Measurements from ENCODE around the gene MSI2. TPM values are rescaled to one million over a fixed set of nuclear protein-coding genes. Genes with fewer than 3 reads are reported as not detected.

MSI2 gene
- total RNA-seq, 1 donor from 2014 or later, result 21.1 TPM

DNA sequence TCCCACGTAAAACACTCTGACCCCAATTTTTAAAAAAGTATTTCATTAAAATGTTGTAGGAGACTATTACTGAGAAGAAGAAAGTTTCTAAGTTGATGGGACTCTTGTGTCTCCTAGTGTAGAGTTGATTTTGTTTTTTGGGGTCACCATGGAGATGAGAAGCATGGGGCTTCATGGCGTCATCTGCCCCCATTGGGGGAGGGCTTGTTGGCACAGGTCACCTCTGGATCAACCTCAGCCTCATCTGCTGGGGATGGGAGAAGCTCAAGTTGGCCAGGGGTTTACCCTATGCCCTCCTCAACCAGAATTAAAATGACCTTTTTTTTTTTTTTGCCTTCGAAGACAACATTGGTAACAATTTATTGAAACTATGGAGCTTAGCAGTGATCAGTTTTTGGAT, 28.3 kb downstream of the MSI2 start:
- TF ChIP-seq, protein P1, sequence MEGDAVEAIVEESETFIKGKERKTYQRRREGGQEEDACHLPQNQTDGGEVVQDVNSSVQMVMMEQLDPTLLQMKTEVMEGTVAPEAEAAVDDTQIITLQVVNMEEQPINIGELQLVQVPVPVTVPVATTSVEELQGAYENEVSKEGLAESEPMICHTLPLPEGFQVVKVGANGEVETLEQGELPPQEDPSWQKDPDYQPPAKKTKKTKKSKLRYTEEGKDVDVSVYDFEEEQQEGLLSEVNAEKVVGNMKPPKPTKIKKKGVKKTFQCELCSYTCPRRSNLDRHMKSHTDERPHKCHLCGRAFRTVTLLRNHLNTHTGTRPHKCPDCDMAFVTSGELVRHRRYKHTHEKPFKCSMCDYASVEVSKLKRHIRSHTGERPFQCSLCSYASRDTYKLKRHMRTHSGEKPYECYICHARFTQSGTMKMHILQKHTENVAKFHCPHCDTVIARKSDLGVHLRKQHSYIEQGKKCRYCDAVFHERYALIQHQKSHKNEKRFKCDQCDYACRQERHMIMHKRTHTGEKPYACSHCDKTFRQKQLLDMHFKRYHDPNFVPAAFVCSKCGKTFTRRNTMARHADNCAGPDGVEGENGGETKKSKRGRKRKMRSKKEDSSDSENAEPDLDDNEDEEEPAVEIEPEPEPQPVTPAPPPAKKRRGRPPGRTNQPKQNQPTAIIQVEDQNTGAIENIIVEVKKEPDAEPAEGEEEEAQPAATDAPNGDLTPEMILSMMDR (IDR thresholded peaks at IDR 0.05; ENCODE audit: insufficient read depth, low read length, severe bottlenecking), result no peak
- Histone ChIP-seq H3K36me3 (ENCODE audit: control insufficient read depth, insufficient read depth, low read length) (peaks cover 3% of the 10 kb centered on the region), H3K27me3 (ENCODE audit: control insufficient read depth, insufficient read depth, low read length) (no peaks in the 10 kb centered on the region), H3K4me3 (ENCODE audit: low read depth, low read length) (no peak overlapping the region)
- DNase-seq (ENCODE audit: low read depth) (no peak), FAIRE-seq (no peak)

GRCh38 chr17:57284984-57285646, 28.8 kb downstream of the MSI2 start:
- DNase-seq (ENCODE audit: low read depth), result no peak
- H3K4me3 ChIP-seq (ENCODE audit: low read depth, low read length), result no peak overlapping the region
- H3K36me3 ChIP-seq (ENCODE audit: control insufficient read depth, insufficient read depth, low read length), result peaks cover 3% of the 10 kb centered on the region
- H3K27me3 ChIP-seq (ENCODE audit: control insufficient read depth, insufficient read depth, low read length), result no peaks in the 10 kb centered on the region
- FAIRE-seq, result no peak
- TF ChIP-seq, protein P1 (IDR thresholded peaks at IDR 0.05; ENCODE audit: insufficient read depth, low read length, severe bottlenecking), result no peak

DNA sequence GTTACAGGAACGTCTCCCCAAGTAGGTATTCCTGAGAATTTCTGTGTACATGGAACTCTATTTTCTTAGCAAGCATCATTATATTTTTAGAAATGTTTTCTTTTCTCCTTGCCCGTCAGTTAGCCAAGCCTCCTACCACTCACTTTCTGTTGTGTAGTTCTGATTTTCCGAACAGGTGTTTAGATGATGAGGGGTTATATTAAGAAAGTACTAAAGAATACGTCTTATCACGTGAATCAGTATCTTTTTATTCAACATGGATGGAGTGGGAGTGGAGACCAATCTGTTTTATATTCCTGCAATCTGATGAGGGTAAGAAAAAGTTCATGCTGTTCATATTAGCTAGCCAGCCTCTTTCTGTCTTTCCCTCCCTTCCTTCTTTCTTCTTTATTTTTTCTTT, 29.4 kb downstream of the MSI2 start:
- no peaks in the 10 kb centered on the region for H3K27me3 ChIP-seq (ENCODE audit: control insufficient read depth, insufficient read depth, low read length)
- no peak overlapping the region for H3K4me3 ChIP-seq (ENCODE audit: low read depth, low read length)
- peaks cover 3% of the 10 kb centered on the region for H3K36me3 ChIP-seq (ENCODE audit: control insufficient read depth, insufficient read depth, low read length)
- DNase-seq (ENCODE audit: low read depth), result no peak
- TF ChIP-seq, protein P1 (IDR thresholded peaks at IDR 0.05; ENCODE audit: insufficient read depth, low read length, severe bottlenecking), result no peak
- FAIRE-seq, result no peak

DNA sequence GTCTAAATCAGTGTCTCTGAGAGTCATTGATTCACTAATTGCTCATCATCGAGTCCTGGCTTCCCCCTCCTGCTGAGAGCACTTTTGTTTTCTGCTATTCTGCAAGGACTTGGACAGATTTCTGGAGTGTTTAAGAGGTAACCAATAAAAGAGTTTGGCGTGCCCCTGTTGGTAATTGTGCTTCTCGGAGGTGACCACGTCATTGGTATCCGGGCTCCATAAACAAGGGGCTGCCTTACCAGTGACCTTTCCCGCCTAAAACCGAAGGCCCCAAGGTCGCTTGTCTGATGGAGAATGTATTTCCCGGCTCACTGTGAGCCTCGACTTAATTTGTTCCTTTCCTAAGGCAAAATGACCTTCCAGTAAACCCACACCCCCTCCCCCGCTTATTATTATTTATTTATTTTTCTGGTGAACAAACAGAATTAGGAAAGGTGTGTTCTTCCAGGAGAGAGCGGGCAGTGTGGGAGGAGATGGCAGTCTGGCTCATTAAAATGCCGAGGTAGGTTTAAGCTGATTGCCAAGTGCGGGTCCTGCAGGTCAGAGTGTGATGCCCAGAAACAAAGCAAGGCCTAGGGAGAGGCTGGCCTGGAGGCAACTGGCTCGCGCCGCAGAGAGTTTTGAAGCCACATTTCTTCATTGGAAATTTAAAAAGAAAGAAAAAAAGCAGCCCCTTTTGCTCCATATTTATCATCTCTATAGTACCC, 30.2 kb downstream of the MSI2 start:
- Histone ChIP-seq H3K27me3 (ENCODE audit: control insufficient read depth, insufficient read depth, low read length) (no peaks in the 10 kb centered on the region), H3K36me3 (ENCODE audit: control insufficient read depth, insufficient read depth, low read length) (peaks cover 3% of the 10 kb centered on the region), H3K4me3 (ENCODE audit: low read depth, low read length) (no peak overlapping the region)
- TF ChIP-seq, protein P1 (IDR thresholded peaks at IDR 0.05; ENCODE audit: insufficient read depth, low read length, severe bottlenecking), result no peak
- DNase-seq (ENCODE audit: low read depth), result no peak
- FAIRE-seq, result no peak

DNA sequence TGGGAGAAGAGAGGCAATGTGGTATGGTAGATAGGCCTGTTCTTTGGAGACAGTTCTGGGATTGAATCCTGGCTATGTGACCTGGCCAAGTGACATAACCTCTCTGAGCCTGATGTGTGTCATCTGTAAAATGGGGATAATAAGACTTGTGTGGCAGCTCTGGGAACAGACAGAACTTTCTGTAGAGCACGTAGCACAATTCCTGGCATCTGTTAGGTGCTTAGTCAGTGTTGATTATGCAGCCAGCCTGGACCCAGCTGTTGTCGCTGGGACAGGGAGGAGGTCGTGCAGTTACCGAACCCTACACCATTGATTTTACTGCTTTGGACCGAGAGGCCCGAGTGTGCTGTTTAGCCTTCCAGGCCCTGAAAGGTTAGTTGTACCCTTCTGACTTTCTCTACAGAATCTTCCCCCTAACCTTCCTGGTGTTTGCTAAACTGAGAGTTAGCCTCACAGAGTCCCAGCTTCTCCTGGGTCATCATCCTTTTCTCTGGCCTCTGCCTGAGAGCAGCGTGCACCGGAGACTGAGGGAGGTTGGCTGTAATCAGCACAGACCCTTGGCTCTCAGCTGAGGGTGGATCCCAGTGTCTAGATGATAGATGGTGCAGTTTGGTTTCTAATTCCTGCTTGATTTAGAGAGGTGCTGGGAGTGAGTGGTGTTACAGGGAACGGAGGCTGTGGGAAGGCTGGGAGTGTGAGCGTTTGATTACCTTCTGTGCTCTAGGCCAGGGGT, 31.9 kb downstream of the MSI2 start:
- peaks cover 1% of the 10 kb centered on the region for H3K36me3 ChIP-seq (ENCODE audit: control insufficient read depth, insufficient read depth, low read length)
- H3K27me3 ChIP-seq (ENCODE audit: control insufficient read depth, insufficient read depth, low read length), result no peaks in the 10 kb centered on the region
- no peak for DNase-seq (ENCODE audit: low read depth)
- TF ChIP-seq, protein P1 (IDR thresholded peaks at IDR 0.05; ENCODE audit: insufficient read depth, low read length, severe bottlenecking), result no peak
- no peak overlapping the region for H3K4me3 ChIP-seq (ENCODE audit: low read depth, low read length)
- no peak for FAIRE-seq

All from bronchial epithelial cell (primary cell).